Vagina (tissue), 2 donors: ENCODE results near the gene DENND2D.

Experiments used
- POLR2AphosphoS5 ChIP-seq, 2 donors: sonication (generic); formaldehyde crosslinking; IDR thresholded peaks; one replicate each; pipeline ENCODE4 v1.9.0; 2017; ENCODE audit warnings: antibody characterized with exemption in 2 of 2, mild to moderate bottlenecking in 2 of 2, low read depth in 1 of 2; ENCODE audit not compliant: insufficient read depth in 1 of 2
- TF ChIP-seq, protein P1 (sequence below), 3 experiments: fragments of 450-650 bp in 2 of 3; fragments of 200-600 bp in 1 of 3; sonication (generic) in 1 of 3; IDR thresholded peaks; one replicate each; pipeline ENCODE4 v1.5.1; 2017 to 2019; ENCODE audit warnings: antibody characterized with exemption in 3 of 3, mild to moderate bottlenecking in 2 of 3, moderate library complexity in 2 of 3

DNA sequence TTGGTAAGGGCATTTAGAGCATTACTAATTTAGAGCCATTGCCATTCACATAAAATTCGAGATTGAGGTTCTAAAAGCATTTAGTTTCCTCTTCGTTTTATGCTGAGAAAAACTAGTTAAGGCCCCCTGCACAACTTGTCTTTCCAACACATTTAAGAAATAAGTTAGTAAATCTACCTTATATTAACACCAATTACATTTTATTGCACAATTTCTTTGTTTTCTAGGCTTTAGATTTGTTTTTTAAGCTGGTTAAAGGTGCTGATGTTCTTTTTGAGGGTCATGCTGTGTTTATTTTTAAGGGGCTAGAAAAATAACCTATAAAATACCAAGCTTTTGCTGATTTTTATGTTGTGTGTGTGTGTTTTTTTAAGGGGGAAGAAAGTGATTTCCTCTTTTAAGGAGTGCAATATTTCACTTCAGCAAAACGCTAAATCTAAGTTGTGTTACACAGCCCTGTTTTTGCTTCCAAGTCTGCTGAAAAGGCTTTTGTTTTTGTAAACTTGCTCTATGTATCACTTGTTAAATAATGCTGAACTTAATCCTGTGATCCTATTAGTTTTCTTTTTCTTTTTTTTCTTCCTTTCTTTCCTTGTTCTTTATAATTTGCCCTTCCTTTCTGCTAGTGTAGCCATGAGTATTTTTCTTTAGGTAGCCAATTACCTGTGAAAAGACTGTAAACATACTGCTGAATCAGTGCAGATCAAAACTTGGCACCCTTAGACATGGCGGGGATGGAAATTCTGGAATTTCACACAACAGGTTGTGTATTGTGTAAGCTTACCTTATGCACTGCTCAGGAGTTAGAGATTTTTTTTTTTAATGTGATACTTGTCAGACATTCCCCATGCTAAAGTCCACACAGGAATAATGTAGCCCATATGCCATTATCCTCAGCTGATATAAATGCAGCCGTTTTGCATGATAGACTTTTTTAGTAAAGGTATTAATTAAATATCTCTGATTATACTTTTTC is 58.9 kb downstream of the DENND2D start:
- TF ChIP-seq, protein P1, sequence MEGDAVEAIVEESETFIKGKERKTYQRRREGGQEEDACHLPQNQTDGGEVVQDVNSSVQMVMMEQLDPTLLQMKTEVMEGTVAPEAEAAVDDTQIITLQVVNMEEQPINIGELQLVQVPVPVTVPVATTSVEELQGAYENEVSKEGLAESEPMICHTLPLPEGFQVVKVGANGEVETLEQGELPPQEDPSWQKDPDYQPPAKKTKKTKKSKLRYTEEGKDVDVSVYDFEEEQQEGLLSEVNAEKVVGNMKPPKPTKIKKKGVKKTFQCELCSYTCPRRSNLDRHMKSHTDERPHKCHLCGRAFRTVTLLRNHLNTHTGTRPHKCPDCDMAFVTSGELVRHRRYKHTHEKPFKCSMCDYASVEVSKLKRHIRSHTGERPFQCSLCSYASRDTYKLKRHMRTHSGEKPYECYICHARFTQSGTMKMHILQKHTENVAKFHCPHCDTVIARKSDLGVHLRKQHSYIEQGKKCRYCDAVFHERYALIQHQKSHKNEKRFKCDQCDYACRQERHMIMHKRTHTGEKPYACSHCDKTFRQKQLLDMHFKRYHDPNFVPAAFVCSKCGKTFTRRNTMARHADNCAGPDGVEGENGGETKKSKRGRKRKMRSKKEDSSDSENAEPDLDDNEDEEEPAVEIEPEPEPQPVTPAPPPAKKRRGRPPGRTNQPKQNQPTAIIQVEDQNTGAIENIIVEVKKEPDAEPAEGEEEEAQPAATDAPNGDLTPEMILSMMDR (IDR thresholded peaks at IDR 0.05), result no peak
- TF ChIP-seq POLR2AphosphoS5 (IDR thresholded peaks at IDR 0.05; ENCODE audit: insufficient read depth in 1 of 2, low read depth in 1 of 2), result no peak
